Endometrium (tissue), 2 donors: ENCODE data around the gene FIBP.
A peak's percentile ranks its signal among the peaks of the same experiment; 100 is the strongest.

ENCODE experiments used
- FAIRE-seq: peaks from 2 replicates; lab custom pipeline; 2012; peaks lifted over from hg19 to GRCh38; lab: Jason Lieb, UNC
- donor health status: control.
- donor health status: control.

Gene FIBP

DNA sequence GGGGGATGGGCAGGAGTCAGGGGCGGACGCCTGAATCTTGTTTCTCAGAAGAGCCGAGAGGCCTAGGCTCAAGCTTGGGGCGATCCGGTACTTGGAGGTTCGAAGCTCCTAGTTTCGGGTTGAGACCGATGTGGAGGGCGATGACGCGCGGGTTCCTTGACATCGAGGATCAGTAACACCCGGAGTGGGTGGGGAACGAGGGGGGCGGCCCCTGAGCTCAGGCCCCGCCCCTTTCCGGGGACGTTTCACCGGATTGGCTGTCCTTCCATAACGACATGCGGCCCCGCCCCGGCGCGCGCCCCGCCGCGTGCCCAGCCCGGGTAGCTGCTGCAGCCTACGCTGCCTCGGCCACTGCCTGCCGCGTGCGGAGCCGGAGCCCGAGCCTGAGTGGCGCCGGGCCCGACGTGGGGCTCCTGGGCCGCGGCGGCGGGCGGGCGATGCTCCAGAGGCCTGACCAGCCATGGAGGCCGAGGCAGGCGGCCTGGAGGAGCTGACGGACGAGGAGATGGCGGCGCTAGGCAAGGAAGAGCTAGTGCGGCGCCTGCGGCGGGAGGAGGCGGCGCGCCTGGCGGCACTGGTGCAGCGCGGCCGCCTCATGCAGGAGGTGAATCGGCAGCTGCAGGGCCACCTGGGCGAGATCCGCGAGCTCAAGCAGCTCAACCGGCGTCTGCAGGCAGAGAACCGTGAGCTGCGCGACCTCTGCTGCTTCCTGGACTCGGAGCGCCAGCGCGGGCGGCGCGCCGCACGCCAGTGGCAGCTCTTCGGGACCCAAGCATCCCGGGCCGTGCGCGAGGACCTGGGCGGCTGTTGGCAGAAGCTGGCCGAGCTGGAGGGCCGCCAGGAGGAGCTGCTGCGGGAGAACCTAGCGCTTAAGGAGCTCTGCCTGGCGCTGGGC, 2.3 kb upstream of the FIBP start, which contains the start of gene CCDC85B:
TSS of gene CCDC85B (plus strand) at position 350 of the 895 bp plus-strand sequence. CDS start at position 461, 111 bp downstream.
- FAIRE-seq: no peak

DNA sequence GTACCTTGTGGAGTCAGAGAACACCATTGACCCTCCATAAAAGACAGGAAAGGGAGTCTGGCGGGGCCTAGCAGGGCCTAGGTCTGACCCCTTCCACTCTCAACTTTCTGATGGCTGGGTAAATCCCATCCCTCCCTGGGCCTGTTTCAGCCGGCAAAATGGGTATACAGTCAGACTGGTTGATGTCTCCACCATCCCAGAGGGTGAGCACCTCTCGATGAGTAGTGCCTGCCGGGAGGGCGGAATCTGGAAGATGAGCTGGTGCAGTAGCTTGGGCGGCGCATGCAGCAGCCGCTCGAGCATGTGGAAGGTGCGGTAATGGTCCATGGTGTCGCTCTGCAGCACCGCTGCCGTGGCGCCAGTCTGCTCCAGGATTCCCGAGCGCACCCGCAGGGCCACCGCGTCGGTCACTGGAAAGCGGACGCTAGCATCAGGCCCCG, 528 bp downstream of the FIBP start:
- FAIRE-seq: no peak

DNA sequence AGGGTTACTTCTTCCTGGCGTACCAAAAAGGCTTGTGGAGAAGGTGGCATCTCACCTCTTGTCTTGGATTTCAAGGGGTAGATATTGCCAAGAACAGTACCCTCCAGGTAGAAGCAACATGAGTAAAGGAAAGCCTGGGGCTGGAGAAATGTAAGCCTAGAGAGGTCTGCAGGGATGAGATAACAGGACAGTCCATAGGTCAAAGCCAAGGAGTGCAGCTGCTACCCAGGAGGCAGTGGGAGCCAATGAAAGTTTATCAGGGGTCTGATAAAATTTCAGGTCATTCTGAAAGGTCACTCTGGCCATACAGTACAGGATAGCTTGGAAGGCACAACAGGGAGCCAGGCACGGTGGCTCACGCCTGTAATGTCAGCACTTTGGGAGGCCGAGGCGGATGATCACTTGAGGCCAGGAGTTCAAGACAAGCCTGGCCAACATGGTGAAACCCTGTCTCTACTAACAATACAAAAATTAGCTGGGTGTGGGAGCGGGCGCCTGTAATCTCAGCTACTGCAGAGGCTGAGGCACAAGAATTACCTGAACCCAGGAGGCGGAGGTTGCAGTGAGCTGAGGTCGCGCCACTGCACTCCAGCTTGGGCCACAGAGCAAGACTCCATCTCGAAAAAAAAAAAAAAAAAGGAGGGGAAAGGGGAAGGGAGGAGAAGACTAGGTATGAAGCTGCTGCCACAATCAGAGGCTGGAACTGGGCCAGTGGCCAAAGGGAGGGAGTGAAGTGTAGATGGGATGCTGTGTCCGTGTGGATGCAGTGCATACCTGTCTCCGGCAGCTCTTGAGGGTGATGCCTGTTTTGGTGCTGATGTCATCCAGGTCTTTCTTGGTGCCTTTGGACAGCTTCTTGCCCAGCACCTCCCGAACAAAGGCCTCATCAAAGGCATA, 1.2 kb downstream of the FIBP start:
- FAIRE-seq: no peak

DNA sequence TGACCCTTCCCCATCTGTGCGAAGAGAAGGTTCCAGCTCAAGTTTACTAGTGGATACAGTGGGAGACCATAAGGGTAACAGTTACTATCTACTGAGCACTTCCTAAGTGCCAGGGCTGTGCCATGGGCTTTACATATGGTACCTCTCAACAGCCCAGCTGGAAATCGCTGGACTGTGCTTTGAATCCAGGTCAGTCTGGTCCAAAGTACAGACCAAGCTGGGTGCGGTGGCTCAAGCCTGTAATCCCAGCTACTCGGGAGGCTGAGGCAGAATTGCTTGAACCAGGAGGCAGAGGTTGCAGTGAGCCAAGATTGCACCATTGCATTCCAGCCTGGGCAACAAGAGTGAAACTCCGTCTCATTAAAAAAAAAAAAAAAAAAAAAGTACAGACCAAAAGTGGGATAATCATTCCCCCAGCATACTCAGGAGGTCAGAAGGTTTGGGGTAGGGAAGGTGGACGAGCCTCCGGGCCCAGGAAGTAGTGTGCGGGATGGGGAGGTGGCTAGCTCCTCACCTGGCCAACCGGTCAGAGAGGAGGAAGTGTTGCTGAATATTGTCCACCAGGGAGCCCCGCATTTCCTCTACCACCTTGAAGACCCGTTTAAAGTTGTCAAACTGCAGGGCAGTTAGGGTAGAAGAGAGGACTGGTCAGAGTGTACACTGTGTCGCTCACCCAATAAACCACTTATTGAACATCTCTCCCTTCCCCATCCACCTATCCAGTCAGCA, 2.3 kb downstream of the FIBP start:
- no peak for FAIRE-seq

DNA sequence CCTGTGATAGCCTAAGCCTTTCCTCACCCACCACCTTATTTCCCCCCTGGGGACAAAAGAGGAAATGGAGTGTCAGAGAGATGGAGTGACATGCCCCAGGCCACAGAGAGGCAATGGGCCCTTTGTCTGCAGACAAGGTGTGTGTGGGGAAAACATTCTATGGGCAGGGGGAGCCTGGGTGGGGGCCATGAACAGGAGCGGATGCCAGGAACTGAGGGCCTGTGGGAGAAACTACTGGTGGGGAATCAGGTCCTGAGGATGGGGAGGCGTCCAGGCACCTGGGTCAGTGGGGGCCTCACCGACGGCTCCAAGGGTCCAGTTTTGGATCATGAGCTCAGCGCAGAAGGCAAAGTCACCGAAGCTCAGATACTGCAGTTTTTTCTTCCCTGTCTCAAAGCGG, 3.0 kb downstream of the FIBP start:
- no peak for FAIRE-seq

DNA sequence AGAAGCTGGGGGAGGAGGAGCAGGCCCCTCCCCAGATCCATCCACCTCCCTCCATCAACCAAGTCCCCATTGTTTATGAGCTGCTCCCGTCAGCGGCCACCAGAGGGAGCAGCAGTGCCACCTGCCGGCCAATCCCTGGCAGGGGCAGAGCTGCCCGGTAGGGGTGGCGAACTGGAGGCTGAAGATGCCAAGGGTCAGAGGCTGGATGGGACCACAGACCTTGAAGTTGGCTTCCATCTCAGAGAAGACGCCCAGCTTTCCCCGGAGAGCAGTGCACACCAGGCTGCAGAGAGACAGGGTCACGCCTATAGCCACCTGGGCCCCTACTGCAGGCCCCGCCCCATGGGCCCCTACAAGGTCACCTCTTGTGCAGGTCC, 3.6 kb downstream of the FIBP start:
- no peak for FAIRE-seq

DNA sequence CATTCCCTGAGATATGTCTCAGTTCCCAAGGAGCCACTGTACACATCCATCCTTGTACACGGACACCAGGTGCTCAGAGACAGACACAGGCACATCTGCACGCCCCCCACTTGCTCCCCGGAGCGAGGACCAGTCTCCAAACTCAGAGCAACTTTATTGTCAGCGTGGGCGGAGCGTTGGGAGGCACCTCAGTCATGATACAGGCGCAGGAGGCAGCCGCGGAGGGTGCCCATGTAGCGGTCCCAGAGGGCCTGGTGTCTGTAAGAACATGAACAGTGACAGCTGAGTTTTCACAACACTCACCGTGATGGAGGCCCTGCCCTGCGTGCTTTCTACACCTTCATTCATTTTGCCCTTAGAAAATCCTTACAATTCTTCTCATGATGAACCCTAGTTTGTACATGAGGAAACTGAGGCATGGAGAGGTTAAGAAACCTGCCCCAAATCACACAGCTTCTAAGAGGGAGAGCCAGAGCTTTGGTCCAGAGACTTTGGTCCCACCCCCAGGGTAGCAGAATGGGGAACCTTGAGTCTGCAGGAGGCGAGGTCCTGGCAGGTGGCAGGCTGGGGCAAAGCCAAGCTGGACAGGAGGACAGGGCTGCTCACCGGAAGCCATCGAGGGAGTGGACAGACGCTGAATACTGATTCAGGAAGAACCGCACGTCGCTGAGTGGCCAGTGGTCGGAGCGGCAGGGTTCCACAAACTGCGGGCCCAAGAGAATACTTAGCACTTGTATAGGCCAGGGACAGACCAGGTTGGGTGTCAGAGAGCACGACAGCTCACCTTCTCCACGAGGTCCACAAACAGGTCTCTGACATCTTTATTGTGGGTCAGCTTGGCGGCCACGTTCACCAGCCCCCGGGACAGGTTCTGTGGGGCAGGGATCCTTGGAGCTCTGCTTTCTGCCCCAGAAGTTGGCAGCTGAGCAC, 4.2 kb downstream of the FIBP start:
- FAIRE-seq: no peak

DNA sequence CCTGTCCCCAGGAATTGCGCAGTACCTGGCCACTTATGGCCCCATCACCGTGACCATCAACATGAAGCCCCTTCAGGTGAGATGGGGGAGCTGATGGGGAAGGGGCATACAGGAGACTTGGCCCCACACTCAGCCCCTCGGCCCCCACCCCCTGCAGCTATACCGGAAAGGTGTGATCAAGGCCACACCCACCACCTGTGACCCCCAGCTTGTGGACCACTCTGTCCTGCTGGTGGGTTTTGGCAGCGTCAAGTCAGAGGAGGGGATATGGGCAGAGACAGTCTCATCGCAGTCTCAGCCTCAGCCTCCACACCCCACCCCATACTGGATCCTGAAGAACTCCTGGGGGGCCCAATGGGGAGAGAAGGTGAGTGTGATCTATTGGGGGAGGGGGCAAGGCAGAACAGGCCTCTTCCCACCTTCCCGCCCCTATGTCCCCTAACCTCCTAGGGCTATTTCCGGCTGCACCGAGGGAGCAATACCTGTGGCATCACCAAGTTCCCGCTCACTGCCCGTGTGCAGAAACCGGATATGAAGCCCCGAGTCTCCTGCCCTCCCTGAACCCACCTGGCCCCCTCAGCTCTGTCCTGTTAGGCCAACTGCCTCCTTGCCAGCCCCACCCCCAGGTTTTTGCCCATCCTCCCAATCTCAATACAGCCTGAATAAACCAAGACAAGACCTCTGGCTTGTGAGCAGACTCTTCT, 5.1 kb downstream of the FIBP start:
- no peak for FAIRE-seq

DNA sequence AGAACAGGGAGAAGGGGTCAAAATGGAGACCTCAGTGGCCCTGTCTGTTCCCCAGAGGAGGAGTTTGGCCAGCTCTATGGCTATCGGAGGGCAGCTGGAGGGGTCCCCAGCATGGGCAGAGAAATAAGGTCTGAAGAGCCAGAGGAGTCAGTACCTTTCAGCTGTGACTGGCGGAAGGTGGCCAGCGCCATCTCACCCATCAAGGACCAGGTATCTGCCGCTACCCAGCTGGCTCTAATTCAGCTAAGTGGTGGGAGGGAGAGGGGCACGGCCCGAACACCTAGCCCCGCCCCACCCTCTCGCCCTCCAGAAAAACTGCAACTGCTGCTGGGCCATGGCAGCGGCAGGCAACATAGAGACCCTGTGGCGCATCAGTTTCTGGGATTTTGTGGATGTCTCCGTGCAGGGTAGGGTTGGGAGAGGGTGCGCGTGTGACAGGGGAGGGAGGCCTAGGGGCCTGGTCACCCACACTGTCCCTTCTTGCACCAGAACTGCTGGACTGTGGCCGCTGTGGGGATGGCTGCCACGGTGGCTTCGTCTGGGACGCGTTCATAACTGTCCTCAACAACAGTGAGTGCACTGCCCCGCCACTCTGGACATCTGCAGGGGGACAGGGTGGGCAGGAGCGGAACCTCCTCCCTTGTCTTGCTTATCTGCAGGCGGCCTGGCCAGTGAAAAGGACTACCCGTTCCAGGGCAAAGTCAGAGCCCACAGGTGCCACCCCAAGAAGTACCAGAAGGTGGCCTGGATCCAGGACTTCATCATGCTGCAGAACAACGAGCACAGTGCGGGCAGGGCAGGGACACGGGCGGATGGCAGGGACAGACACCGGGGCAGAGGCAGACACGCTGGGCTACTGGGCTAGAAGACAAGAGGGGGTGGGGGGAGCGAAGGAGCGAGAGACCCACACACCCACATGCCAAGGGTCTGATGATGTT, 5.9 kb downstream of the FIBP start:
- FAIRE-seq: no peak

DNA sequence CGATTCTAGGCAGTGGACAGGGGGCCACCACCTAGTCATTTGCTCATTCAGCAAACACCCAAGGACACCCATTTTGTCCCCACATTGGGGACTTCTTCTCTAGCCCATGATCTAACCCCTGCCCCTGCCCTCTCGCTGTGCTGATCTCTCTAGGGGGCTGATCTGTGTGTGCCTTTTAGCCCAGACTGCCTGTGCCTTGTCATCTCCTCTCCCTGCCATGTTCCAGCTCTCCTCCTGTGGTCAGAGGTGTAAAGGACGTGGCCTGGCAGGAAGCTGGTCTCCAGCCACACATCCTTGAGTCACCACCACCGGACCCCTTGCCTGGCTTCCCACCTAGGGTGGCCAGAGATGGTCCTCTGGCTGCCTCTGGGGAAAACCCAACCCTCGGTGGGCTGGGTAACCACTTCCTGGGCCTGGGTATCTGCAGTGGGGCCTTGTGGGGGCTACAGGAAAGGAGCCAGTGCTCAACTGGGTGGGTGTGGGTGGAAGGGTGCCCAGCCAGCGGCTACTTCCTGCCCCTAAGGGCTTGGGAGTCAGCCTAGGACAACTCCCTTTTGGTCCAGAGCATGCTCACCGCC, 7.3 kb downstream of the FIBP start:
- FAIRE-seq: no peak

DNA sequence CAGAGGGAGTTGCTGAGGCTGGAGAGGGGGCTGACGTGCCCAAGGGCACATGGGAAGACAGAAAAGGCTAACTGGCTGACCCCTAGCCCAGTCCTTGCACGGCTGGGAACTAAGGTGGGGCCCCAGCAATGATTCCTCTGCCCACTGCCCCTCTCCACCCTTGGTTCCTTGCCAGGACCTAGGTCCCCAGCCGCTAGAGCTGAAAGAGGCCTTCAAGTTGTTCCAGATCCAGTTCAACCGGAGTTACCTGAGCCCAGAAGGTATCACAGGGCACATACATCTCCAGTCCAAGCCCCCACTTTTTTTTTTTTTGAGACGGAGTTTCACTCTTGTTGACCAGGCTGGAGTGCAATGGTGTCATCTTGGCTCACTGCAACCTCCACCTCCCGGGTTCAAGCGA, 8.2 kb downstream of the FIBP start:
- no peak for FAIRE-seq

DNA sequence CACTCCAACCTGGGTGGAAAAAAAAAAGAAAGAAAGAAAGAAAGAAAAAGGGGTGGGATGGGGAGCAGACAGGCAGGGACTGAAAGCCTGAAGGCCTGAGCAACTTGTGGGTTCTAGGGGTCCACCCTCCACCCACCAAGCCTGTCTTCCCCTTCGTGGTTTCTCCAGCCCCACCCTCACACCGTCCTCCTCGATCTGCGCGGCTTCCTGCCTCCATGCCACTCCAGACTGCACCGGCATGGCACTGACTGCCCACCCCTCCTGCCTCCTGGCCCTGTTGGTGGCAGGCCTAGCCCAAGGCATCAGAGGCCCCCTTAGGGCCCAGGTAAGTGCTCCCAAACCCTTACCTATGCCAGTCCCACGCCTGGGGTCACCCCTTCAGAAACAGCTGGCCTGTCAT, 8.7 kb downstream of the FIBP start, which contains the start of gene CTSW:
TSS of gene CTSW (plus strand) at position 221 of the 400 bp plus-strand sequence. CDS start at position 239, 18 bp downstream.
- FAIRE-seq: no peak

DNA sequence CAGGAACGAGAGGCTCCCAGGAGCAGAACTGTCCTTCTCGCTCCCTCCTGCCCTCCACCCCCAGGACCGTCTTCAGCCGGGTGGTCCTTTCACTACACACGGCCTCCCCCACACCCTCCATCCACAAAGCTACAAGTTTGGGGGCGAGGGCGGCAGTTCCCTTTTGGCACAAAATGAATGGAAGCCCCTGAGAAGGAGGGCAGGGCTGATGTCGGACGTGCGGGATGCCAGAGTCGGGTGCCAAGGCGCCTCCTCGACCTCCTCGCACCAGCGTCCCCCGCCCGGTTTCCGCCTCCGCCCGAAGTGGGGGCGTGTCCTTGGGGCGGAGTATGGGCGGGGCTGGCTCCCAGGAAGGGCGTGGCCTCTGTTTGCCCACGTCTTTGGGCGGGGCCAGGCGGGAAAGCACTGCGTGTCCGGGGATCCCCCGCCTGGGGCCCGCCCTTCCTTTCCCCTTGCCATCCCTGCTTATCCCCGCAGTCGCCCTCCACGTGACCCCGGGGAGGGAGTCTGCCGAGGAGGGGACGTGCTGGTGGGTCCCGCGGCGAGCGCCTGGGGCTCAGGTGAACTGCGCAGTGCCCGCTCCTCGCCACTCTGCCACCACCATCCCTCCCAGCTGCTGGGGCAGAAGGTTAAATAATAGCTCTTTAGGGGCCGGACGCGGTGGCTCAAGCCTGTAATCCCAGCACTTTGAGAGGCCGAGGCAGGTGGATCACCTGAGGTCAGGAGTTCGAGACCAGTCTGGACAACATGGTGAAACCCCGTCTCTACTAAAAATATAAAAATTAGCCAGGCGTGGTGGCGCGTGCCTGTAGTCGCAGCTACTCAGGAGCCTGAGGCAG, 14.7 kb downstream of the FIBP start:
- peak; percentile 80 for FAIRE-seq

DNA sequence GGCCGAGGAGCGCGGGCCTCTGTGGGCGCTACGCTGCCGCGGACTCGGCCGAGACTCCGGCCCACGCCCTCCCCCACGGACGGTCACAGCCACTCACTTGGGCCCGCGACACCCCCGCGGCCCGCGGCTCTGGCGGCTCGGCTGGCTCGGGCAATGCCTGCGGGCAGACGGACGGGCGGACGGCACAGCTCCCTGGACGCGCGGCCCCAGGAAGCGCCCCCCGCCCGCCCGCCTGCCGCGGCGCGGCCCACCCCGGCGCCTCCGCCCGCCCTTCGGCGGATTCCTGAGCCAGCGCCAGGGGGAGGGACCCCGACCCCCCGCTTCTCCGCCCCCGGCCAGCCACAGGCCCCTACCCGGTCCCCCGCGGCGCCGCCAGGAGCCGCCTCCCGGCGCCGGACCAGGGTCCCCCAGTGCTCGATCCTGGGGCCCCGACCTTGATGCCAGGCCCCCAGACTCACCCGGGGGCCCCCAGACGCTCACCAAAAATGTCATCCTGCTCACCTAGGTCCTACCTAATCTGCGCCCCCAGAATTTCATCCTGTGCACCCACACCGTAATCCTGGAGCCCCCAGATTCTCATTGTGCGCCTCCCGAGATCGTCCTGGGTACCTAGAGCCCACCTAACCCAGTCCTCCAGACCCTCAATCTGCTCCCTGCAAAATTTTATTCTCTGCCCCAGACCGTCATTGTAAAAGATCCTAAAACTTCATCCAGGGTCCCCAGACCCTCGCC, 15.5 kb downstream of the FIBP start, which contains the start of gene EFEMP2:
TSS of gene EFEMP2 (minus strand) at position 215 of the 732 bp plus-strand sequence. CDS start 446 bp downstream, outside the sequence.
- FAIRE-seq: no peak

DNA sequence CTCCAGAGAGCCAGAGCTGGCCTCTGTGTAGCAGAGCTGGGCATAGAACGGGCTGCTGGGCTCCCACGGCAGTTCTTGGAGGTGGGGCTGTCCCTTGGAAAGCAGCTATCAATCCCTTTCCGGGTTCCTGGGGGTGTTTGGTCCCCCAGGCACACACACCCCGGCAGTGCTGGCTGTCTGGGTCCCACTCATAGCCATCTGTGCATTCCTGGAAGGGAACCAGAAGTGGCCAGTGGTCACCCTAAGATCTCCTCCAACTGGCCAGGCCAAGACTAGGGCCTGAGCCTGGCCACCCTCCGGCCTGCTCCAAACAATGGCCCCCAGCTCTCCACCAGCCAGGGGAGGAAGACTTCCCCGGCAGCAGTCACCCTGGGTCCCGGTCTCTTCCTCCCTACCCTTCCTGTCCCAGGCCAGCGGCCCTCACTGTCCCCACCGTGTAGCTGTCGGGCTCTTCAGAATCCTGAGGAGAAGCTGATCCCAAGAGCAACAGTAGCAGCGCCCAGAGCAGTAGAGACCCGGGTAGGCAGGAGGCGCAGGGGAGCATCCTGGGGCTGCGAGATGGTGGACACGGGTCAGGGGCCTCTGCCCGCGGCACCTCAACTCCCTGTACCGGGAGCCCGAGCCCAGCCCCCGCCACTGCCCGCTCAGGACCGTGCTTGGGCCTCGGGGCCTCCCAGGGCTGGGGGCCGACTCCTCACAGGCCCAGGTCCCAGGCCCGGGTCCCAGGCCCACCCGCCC, 16.3 kb downstream of the FIBP start:
- no peak for FAIRE-seq
